Measurements from ENCODE around the gene KRT6B. TPM values are rescaled to one million over a fixed set of nuclear protein-coding genes. Genes with fewer than 3 reads are reported as not detected.

Gene KRT6B
- total and polyA plus RNA-seq, 2 experiments from 2014 or later, result not detected

GRCh38 chr12:52427083-52427482 is 24.9 kb downstream of the KRT6B start (continued):
- TF ChIP-seq ZNF462 (CRISPR knock-in tag; IDR thresholded peaks at IDR 0.05), result no peak
- no peak for TF ChIP-seq ZNF114 (CRISPR knock-in tag; IDR thresholded peaks at IDR 0.05)
- no peak for TF ChIP-seq EZH2 (IDR thresholded peaks at IDR 0.05; ENCODE audit: low read depth, unreplicated experiment)
- no peak for TF ChIP-seq CREB1 (CRISPR knock-in tag; IDR thresholded peaks at IDR 0.05; ENCODE audit: low read depth)

GRCh38 chr12:52426034-52426433 is 25.9 kb downstream of the KRT6B start:
- Mint-ChIP-seq H3K27ac (no peak overlapping the region), H3K36me3 (ENCODE audit: low read depth) (no peaks in the 10 kb centered on the region), H3K4me1 (peaks cover 9% of the 10 kb centered on the region), H3K4me3 (no peak overlapping the region), H3K27me3 (ENCODE audit: insufficient read depth, low read depth, poor library complexity) (peaks cover 5% of the 10 kb centered on the region), H3K9me3 (no peaks in the 10 kb centered on the region)
- no peaks in the 10 kb centered on the region for H3K79me2 ChIP-seq (replicated peaks; ENCODE audit: insufficient read depth)
- H3K27me3 ChIP-seq (ENCODE audit: insufficient read depth), result no peaks in the 10 kb centered on the region
- DNase-seq (ENCODE audit: low spot score), result no peak
- H3K27ac ChIP-seq (ENCODE audit: low read depth), result no peak overlapping the region
- H3K36me3 ChIP-seq (ENCODE audit: insufficient read depth), result no peaks in the 10 kb centered on the region
- no peak overlapping the region for H3K4me3 ChIP-seq
- no peak overlapping the region for H3K4me2 ChIP-seq
- H3K4me1 ChIP-seq (ENCODE audit: insufficient read depth), result no peaks in the 10 kb centered on the region
- H2AFZ ChIP-seq, result no peak overlapping the region
- no peaks in the 10 kb centered on the region for H3F3A ChIP-seq (replicated peaks; ENCODE audit: low read depth)
- no peak for ATAC-seq
- H4K20me1 ChIP-seq (replicated peaks; ENCODE audit: insufficient read depth), result no peaks in the 10 kb centered on the region
- H3K9me2 ChIP-seq (ENCODE audit: insufficient read depth), result no peaks in the 10 kb centered on the region
- TF ChIP-seq ZNF462 (CRISPR knock-in tag; IDR thresholded peaks at IDR 0.05) (no peak), ETS1 (IDR thresholded peaks at IDR 0.05) (no peak), EZH2phosphoT487 (IDR thresholded peaks at IDR 0.05; ENCODE audit: unreplicated experiment) (no peak), STAT1 (IDR thresholded peaks at IDR 0.05; ENCODE audit: unreplicated experiment) (no peak), JUNB (IDR thresholded peaks at IDR 0.05; ENCODE audit: unreplicated experiment) (no peak)
